Esophagus (tissue), 2 donors: ENCODE data around the gene MROH7. TPM values are rescaled to one million over a fixed set of nuclear protein-coding genes. Genes with fewer than 3 reads are reported as not detected.

Source experiments
- H3K27ac ChIP-seq, 2 donors: one replicate each; pipeline ENCODE4 v1.5.1; 2013; ENCODE audit warnings: low read depth in 2 of 2, mild to moderate bottlenecking in 2 of 2, inconsistent platforms in 1 of 2, low read length in 1 of 2, moderate library complexity in 1 of 2
- H3K27me3 ChIP-seq, 2 donors: one replicate each; pipeline ENCODE4 v1.6.1; 2013; ENCODE audit warnings: low read length in 2 of 2, control low read depth in 1 of 2, mild to moderate bottlenecking in 1 of 2; ENCODE audit not compliant: insufficient read depth in 2 of 2, control insufficient read depth in 1 of 2
- H3K36me3 ChIP-seq, 2 donors: one replicate each; pipeline ENCODE4 v1.6.1; 2013; ENCODE audit warnings: low read length in 1 of 2; ENCODE audit not compliant: control insufficient read depth in 2 of 2, insufficient read depth in 2 of 2
- H3K4me1 ChIP-seq, 2 donors: one replicate each; pipeline ENCODE4 v1.6.1; 2013; ENCODE audit warnings: low read length in 1 of 2; ENCODE audit not compliant: control insufficient read depth in 2 of 2, insufficient read depth in 2 of 2
- H3K4me3 ChIP-seq, 2 donors: one replicate each; pipeline ENCODE4 v1.5.1; 2013; ENCODE audit warnings: low read length in 2 of 2, mild to moderate bottlenecking in 2 of 2, low read depth in 1 of 2, moderate library complexity in 1 of 2
- H3K9me3 ChIP-seq, 2 donors: one replicate each; pipeline ENCODE4 v1.6.1; 2013; ENCODE audit warnings: mild to moderate bottlenecking in 2 of 2, low read depth in 1 of 2, low read length in 1 of 2, moderate library complexity in 1 of 2; ENCODE audit not compliant: control insufficient read depth in 2 of 2, insufficient read depth in 1 of 2
- WGBS, 2 donors: extraction: QIAGEN DNeasy Blood & Tissue Kit; methylation state at CpG; one replicate each; pipeline ENCODE4 v1.1.7; 2013; 5-methylcytosine and 5-hydroxymethylcytosine counted together
- polyA plus RNA-seq, 2 donors: library from polyadenylated mRNA; stranded (reverse); fragments of 200-250 nt; gene quantifications; one replicate each; pipeline ENCODE4 v1.2.3, GENCODE V29; 2013
- donor health status: healthy with polysubstance abuse.
- donor health status: Bipolar disorder and iron deficiency.

The MROH7 gene
- polyA plus RNA-seq, 2 donors, result 0.80 to 2.3 TPM

DNA sequence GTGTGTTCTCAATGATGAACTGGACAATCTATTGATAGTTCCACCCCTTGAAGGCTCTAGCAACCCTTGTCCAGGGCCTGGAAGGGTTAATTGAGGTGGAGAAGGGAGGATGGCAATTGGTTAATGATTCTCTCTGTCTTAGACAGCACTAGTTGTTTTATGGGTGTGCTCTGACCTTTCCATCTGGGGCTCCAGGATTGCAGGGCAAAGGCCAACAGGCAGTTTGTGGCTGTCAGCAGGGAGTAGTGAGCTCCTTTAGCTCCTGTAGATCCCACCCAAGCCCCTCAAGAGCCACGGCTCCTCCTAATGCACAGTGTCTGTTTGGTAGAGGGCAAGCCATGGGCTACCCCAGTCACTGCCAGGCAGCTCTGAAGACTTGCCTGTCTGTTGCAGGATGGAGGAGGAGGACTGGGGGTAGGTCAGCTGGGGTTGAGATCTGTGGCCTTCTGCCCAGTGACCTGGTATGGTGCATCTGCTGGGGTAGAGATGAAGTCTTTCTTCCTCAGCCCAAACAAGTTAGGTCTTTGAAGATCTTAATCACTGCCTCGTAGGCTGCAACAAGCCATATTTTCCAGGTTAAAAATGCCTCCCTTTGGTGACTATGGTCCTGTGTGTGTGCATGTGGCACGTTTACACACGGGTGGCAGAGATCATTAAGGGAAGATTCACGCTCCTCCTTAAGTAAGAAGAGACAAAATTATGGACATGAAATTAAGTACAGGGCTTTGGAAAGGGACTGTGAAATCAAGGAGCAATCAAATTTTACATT, 7.7 kb downstream of the MROH7 start:
- Histone ChIP-seq H3K4me1 (no peaks in the 10 kb centered on the region), H3K4me3 (no peak overlapping the region), H3K27ac (no peak overlapping the region), H3K9me3 (peaks cover 0 to 4% of the 10 kb centered on the region in 2 donors), H3K27me3 (no peaks in the 10 kb centered on the region), H3K36me3 (no peaks in the 10 kb centered on the region)
- 63 to 78% methylated on average over 5 of the region's 5 CpGs for WGBS, 2 donors

DNA sequence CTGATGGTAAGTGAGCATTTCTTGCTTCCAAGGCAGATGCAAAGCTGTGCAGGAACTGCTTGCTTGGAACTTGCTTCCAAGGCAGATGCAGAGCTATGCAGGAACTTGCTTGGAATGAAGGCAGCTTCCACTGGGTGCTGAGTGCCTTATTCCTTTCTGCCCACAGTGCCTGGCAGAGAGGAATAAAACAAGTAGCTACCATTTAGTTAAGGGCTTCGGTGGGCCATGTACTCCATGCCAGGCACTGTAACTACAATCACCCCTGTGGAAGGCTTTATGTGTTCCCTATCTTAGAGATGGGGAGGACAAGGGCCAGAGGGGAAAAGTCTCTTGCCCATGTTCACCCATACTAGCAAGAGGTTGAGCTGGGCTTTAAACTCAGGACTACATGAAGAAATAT, 8.3 kb downstream of the MROH7 start:
- 83 to 91% methylated on average over 1 of the region's 1 CpG for WGBS, 2 donors
- Histone ChIP-seq H3K27me3 (no peaks in the 10 kb centered on the region), H3K9me3 (peaks cover 0 to under 1% of the 10 kb centered on the region in 2 donors), H3K4me3 (no peak overlapping the region), H3K36me3 (no peaks in the 10 kb centered on the region), H3K4me1 (no peaks in the 10 kb centered on the region), H3K27ac (no peak overlapping the region)

DNA sequence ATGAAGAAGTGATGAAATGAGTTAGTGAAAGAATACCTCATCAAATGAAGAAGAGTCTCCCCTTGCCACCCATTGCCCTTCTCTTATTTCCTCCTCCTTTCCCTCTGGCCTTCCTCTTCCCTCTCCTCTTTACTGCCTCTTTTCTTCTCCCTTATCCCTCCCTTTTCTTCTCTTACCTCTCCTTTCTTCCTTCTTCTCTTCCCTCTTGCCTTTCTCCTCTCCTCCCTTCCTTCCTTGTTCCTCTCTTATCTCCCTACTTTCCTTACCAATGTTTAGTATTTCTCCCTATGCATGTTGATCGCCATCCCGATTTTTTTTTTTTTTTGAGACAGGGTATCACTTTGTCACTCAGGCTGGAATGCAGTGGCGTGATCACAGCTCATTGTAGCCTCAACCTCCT, 8.8 kb downstream of the MROH7 start:
- 84 to 86% methylated on average over 3 of the region's 3 CpGs for WGBS, 2 donors

DNA sequence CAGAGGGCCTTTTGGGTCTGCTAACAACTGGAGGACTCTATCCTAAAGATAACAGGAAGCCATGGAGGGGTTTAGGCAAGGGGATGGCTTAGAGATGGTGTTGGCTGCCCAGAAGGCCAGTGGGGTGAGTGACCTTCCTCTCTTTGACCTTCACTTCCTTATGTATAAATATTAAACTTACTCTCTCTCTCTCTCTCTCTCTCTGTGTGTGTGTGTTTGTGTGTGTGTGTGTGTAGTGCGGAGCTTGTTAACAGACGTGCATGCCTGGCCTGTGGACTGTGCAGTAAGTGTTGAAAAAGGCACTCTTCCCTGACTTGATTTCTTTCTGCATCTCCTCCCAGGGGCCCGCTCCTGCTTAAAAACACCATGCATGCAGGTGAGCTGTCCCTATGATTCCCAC, 10.0 kb downstream of the MROH7 start:
- Histone ChIP-seq H3K4me1 (no peaks in the 10 kb centered on the region), H3K4me3 (no peak overlapping the region), H3K27me3 (no peaks in the 10 kb centered on the region), H3K27ac (no peak overlapping the region), H3K36me3 (no peaks in the 10 kb centered on the region), H3K9me3 (no peaks in the 10 kb centered on the region)
- 71 to 82% methylated on average over 3 of the region's 3 CpGs for WGBS, 2 donors

More for the DNA sequence above, 8.8 kb downstream of the MROH7 start:
- no peaks in the 10 kb centered on the region for H3K9me3 ChIP-seq
- H3K36me3 ChIP-seq, result no peaks in the 10 kb centered on the region
- H3K27me3 ChIP-seq, result no peaks in the 10 kb centered on the region
- H3K4me3 ChIP-seq, result no peak overlapping the region
- no peaks in the 10 kb centered on the region for H3K4me1 ChIP-seq
- H3K27ac ChIP-seq, result no peak overlapping the region

DNA sequence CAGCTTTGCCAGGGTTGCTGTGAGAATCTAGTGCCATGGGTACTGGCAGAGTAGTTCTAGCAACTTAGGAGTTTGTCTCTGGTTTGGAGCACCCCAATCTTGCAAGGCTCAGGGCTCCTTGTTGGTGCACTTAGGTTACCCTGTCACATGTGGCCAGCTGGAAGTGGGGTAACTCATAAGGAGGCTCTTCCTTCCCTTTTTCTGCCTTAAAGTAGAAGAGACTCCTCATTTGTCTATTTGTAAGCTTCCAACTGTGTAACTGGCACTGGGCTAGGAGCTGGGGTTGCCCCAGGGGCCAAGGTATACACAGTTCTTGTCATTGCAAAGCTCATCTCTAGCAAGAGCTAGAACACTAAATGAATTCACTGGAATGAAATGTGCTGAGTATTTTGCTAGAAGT, 10.6 kb downstream of the MROH7 start:
- no peaks in the 10 kb centered on the region for H3K9me3 ChIP-seq
- no peaks in the 10 kb centered on the region for H3K36me3 ChIP-seq
- H3K4me1 ChIP-seq, result no peaks in the 10 kb centered on the region
- H3K27ac ChIP-seq, result no peak overlapping the region
- H3K27me3 ChIP-seq, result no peaks in the 10 kb centered on the region
- H3K4me3 ChIP-seq, result no peak overlapping the region

DNA sequence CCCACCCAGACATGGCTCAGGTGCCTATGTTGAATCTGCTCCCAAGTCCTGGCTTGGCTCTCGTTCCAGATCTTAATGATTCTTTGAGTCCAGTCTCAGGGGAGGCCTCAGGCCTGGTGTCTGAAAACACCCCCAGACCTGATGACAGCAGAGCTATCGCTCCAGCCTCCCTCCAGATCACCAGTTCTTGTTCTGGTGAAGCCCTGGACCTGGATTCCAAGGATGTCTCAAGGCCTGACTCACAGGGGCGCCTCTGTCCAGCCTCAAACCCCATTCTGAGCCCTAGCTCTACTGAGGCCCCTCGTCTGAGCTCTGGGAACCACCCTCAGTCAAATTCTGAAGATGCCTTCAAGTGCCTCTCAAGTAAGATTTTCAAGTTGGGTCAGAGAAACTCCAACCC, 11.4 kb downstream of the MROH7 start:
- no peaks in the 10 kb centered on the region for H3K9me3 ChIP-seq
- H3K27me3 ChIP-seq, result no peaks in the 10 kb centered on the region
- no peak overlapping the region for H3K27ac ChIP-seq
- H3K36me3 ChIP-seq, result no peaks in the 10 kb centered on the region
- WGBS, 2 donors, result 81 to 90% methylated on average over 4 of the region's 4 CpGs
- no peak overlapping the region for H3K4me3 ChIP-seq
- H3K4me1 ChIP-seq, result no peaks in the 10 kb centered on the region

DNA sequence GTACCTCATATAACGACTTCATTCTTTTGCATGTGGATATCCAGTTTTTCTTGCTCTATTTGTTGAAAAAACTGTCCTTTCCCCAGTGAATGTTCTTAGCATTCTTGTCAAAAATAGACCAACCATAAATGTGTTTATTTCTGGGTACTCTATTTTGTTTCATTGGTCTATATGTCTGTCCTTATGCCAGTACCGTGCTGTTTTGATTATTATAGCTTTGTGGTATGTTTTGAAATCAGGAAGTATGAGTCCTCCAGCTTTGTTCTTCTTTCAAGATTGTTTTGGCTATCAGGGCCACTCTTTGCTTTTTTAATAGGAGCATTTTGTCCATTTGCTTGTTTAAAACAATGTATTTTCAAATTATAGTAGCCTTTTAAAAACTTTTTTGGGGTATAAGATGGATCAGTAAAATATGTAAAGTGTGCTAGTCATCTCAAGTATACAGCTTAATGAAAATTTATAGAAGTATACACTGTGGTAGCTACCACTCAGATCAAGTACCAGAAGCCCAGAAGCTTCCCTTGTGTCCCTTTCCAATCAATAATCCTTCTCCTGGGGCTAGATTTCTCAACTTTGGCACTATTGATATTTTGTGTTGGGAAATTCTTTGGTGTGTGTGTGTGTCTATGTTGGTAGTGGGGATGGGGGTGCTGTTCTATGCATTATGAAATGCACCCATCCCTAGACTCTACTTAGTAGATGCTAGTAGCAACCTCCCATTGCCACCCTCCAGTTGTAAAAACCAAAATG, 16.8 kb downstream of the MROH7 start:
- Histone ChIP-seq H3K27me3 (no peaks in the 10 kb centered on the region), H3K36me3 (no peaks in the 10 kb centered on the region), H3K4me3 (no peak overlapping the region), H3K4me1 (no peaks in the 10 kb centered on the region), H3K27ac (no peak overlapping the region), H3K9me3 (no peaks in the 10 kb centered on the region)
- 88 to 91% methylated on average over 2 of the region's 2 CpGs for WGBS, 2 donors

DNA sequence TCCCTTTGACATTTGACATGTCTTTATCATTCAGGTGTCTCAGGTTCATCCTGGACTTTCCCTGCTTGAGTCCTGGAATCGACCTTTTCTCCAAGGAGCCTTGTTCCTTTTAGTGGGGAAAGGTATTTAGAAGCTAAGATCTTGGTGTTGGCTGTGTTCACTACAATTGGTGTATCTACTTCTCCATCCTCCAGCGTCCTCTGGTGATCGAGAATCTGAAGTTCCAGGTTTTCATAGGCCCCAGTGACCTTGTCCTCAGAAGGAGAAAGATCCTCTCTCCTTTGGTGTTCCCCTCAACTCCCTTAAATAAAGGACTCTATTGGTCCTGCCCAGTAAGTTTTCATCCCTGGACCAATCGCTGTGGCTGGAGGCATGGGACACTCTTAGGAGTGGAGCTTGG, 22.1 kb downstream of the MROH7 start:
- Histone ChIP-seq H3K4me3 (no peak overlapping the region), H3K27ac (no peak overlapping the region), H3K4me1 (no peaks in the 10 kb centered on the region), H3K36me3 (no peaks in the 10 kb centered on the region), H3K9me3 (no peaks in the 10 kb centered on the region), H3K27me3 (no peaks in the 10 kb centered on the region)
- 85 to 89% methylated on average over 4 of the region's 4 CpGs for WGBS, 2 donors

DNA sequence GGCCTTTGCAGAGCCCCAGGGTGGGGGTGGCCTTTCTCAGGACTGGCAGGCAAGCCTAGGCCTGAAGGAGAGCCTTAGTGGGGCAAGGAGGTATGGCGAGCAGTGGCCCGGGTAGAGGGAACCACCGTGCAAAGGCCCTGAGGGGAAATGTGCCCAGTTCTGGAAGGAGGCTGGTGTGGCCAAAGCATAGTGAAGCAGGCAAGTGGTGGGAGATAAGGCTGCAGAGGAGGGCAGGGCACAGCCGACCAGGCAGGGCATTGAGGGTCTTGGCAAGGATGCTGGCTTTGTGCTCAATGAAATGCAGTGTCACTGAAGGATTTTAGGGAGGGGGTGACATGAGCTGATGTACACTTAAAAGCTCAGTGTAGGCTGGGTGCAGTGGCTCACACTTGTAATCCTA, 22.8 kb downstream of the MROH7 start:
- H3K4me3 ChIP-seq, result no peak overlapping the region
- no peaks in the 10 kb centered on the region for H3K9me3 ChIP-seq
- H3K36me3 ChIP-seq, result no peaks in the 10 kb centered on the region
- WGBS, 2 donors, result 87 to 91% methylated on average over 4 of the region's 4 CpGs
- no peak overlapping the region for H3K27ac ChIP-seq
- no peaks in the 10 kb centered on the region for H3K4me1 ChIP-seq
- no peaks in the 10 kb centered on the region for H3K27me3 ChIP-seq

DNA sequence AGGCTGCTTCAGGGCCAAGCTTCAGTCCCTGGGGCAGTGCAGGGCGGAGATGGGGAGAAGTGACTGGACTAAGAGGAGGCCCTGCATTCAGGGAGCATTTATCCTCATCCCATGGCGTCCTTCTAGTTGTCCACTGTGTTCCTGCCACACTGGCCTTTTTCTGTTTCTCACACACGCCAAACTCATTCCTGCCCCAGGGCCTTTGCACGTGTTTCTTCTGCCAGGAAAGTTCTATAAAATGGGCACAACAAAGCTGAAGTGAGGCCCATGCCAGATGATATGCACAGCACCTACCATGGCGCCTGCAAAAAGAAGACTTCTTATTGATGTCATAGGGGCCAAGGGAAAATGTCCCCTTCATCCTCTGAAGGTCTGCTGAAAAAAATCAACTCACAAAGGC, 24.3 kb downstream of the MROH7 start:
- Histone ChIP-seq H3K4me3 (no peak overlapping the region), H3K9me3 (no peaks in the 10 kb centered on the region), H3K27ac (no peak overlapping the region), H3K4me1 (no peaks in the 10 kb centered on the region), H3K27me3 (no peaks in the 10 kb centered on the region), H3K36me3 (no peaks in the 10 kb centered on the region)
- 88 to 93% methylated on average over 5 of the region's 5 CpGs for WGBS, 2 donors
